Peyer's patch (tissue), 4 donors: ENCODE results near the gene KCNK13. TPM values are rescaled to one million over a fixed set of nuclear protein-coding genes. Genes with fewer than 3 reads are reported as not detected.
A peak's percentile ranks its signal among the peaks of the same experiment; 100 is the strongest.

Source experiments
- DNase-seq, 3 donors: peaks; one replicate each; pipeline ENCODE4 v3.0.0-alpha.2; 2017 to 2019
- H3K27ac ChIP-seq, 4 donors: fragments of 200-600 bp; sonication (generic); one replicate each; pipeline ENCODE4 v1.5.1; 2016 to 2019
- H3K27me3 ChIP-seq, 2 donors: fragments of 200-600 bp; sonication (generic); one replicate each; pipeline ENCODE4 v1.5.1; 2019
- H3K36me3 ChIP-seq, 3 donors: fragments of 200-600 bp; sonication (generic); one replicate each; pipeline ENCODE4 v1.5.1; 2016 to 2019
- H3K4me1 ChIP-seq, 4 donors: fragments of 200-600 bp; sonication (generic); one replicate each; pipeline ENCODE4 v1.5.1; 2016 to 2019
- H3K4me3 ChIP-seq, 4 donors: fragments of 200-600 bp; sonication (generic); 1 replicate in 3 of 4; 2 replicates in 1 of 4; pipeline ENCODE4 v1.5.1; 2016 to 2019; ENCODE audit warnings: mild to moderate bottlenecking in 1 of 4
- H3K9me3 ChIP-seq, 4 donors: fragments of 200-600 bp; sonication (generic); one replicate each; pipeline ENCODE4 v1.5.1; 2016 to 2019; ENCODE audit warnings: mild to moderate bottlenecking in 1 of 4
- CTCF ChIP-seq, 6 experiments: fragments of 450-650 bp in 4 of 6; fragments of 200-600 bp in 2 of 6; sonication (generic) in 1 of 6; IDR thresholded peaks; one replicate each; pipeline ENCODE4 v1.5.1; 2017 to 2019; ENCODE audit warnings: antibody characterized with exemption in 6 of 6, mild to moderate bottlenecking in 3 of 6, moderate library complexity in 1 of 6
- POLR2A ChIP-seq, 2 donors: fragments of 450-650 bp; IDR thresholded peaks; one replicate each; pipeline ENCODE4 v1.5.1; 2017; ENCODE audit warnings: antibody characterized with exemption in 2 of 2, mild to moderate bottlenecking in 2 of 2, moderate library complexity in 2 of 2
- total RNA-seq, 4 donors: library from RNA; depleted of rRNA; stranded (reverse); fragments of >200 nt; gene quantifications; one replicate each; pipeline ENCODE4 v1.1.0, GENCODE V29; 2016

KCNK13 gene
- total RNA-seq, 4 donors from 2014 or later: not detected

- no peaks in the 10 kb centered on the region for H3K27me3 ChIP-seq
These were observed 7.0 kb upstream of the KCNK13 start for GRCh38 chr14:90054803-90055202.

GRCh38 chr14:90056826-90057225 is 5.0 kb upstream of the KCNK13 start:
- TF ChIP-seq CTCF (IDR thresholded peaks at IDR 0.05): no peak
- no peak for TF ChIP-seq POLR2A (IDR thresholded peaks at IDR 0.05)

More at GRCh38 chr14:90054803-90055202, 7.0 kb upstream of the KCNK13 start:
- H3K36me3 ChIP-seq: no peaks in the 10 kb centered on the region
- no peak overlapping the region for H3K4me3 ChIP-seq
- H3K4me1 ChIP-seq: no peaks in the 10 kb centered on the region
- no peak for DNase-seq
- no peaks in the 10 kb centered on the region for H3K9me3 ChIP-seq
- no peak overlapping the region for H3K27ac ChIP-seq
- TF ChIP-seq POLR2A (IDR thresholded peaks at IDR 0.05) (no peak), CTCF (IDR thresholded peaks at IDR 0.05) (no peak)

GRCh38 chr14:90058876-90059458 is 2.8 kb upstream of the KCNK13 start:
- TF ChIP-seq POLR2A (IDR thresholded peaks at IDR 0.05) (no peak), CTCF (IDR thresholded peaks at IDR 0.05) (no peak)
- H3K27me3 ChIP-seq: peaks cover 0 to 19% of the 10 kb centered on the region in 2 donors
- no peak for DNase-seq
- H3K4me1 ChIP-seq: peaks cover 0 to 27% (median 15%) of the 10 kb centered on the region in 4 donors
- H3K36me3 ChIP-seq: no peaks in the 10 kb centered on the region
- H3K4me3 ChIP-seq: no peak overlapping the region
- no peaks in the 10 kb centered on the region for H3K9me3 ChIP-seq
- no peak overlapping the region for H3K27ac ChIP-seq

More at GRCh38 chr14:90056826-90057225, 5.0 kb upstream of the KCNK13 start:
- peaks cover 0 to 13% of the 10 kb centered on the region in 2 donors for H3K27me3 ChIP-seq
- H3K4me3 ChIP-seq: no peak overlapping the region
- no peaks in the 10 kb centered on the region for H3K36me3 ChIP-seq
- DNase-seq: no peak
- no peaks in the 10 kb centered on the region for H3K9me3 ChIP-seq
- H3K4me1 ChIP-seq: peaks cover 0 to 18% (median 8%) of the 10 kb centered on the region in 4 donors
- no peak overlapping the region for H3K27ac ChIP-seq

GRCh38 chr14:90060312-90060964 is 1.4 kb upstream of the KCNK13 start:
- H3K4me3 ChIP-seq: peak overlapping the region; percentile 10 to 55 (median 45)
- H3K27me3 ChIP-seq: peaks cover 0 to 19% of the 10 kb centered on the region in 2 donors
- TF ChIP-seq POLR2A (IDR thresholded peaks at IDR 0.05) (no peak), CTCF (IDR thresholded peaks at IDR 0.05) (peak in 1 of 6 experiments; percentile 22)

GRCh38 chr14:90060965-90061684 is 669 bp upstream of the KCNK13 start:
- H3K27me3 ChIP-seq: peaks cover 0 to 19% of the 10 kb centered on the region in 2 donors
- H3K9me3 ChIP-seq: no peaks in the 10 kb centered on the region
- DNase-seq: no peak
- H3K4me3 ChIP-seq: peak overlapping the region; percentile 28 to 55 (median 45)
- H3K27ac ChIP-seq: peak overlapping the region in 1 of 4 donors; percentile 17
- peaks cover 0 to 27% (median 15%) of the 10 kb centered on the region in 4 donors for H3K4me1 ChIP-seq
- no peaks in the 10 kb centered on the region for H3K36me3 ChIP-seq
- TF ChIP-seq CTCF (IDR thresholded peaks at IDR 0.05): no peak
- no peak for TF ChIP-seq POLR2A (IDR thresholded peaks at IDR 0.05)

More at GRCh38 chr14:90060312-90060964, 1.4 kb upstream of the KCNK13 start:
- DNase-seq: peak in 2 of 3 donors; percentile 49 to 63
- Histone ChIP-seq H3K4me1 (peaks cover 0 to 27% (median 15%) of the 10 kb centered on the region in 4 donors), H3K27ac (peak overlapping the region in 1 of 4 donors; percentile 17), H3K9me3 (no peaks in the 10 kb centered on the region), H3K36me3 (no peaks in the 10 kb centered on the region)
